Activated CD8-positive, alpha-beta memory T cell treated with anti-CD3 and anti-CD28 coated beads, Interleukin-2, amount 50 U/mL, for 24 hours (primary cell): ENCODE data around the gene KRTAP4-5.
"Not testable (repeated sequence)": the region's sequence is repeated elsewhere in the genome, so short reads cannot be mapped to it uniquely, and the experiment has no call there.

ENCODE experiments used
- DNase-seq: peaks from one replicate; pipeline ENCODE4 v3.0.0-alpha.2; 2020; ENCODE audit errors: extremely low read depth

The KRTAP4-5 gene

GRCh38 chr17:41149652-41149985, at the start of gene KRTAP4-5:
KRTAP4-5 (minus strand) TSS chr17:41149825; CDS start chr17:41149767, 58 bp downstream.
- no peak for DNase-seq

- DNase-seq: no peak
Measured at GRCh38 chr17:41196068-41196467, 46.4 kb upstream of the KRTAP4-5 start.

GRCh38 chr17:41190328-41190727, 40.7 kb upstream of the KRTAP4-5 start:
- DNase-seq: no peak

- DNase-seq: not testable (repeated sequence)
Measured at GRCh38 chr17:41189837-41190318, 40.3 kb upstream of the KRTAP4-5 start, which contains the start of gene KRTAP9-1. KRTAP9-1 (plus strand) TSS chr17:41189887; CDS start chr17:41189887, 0 bp downstream.

- no peak for DNase-seq
Measured at GRCh38 chr17:41186872-41187271, 37.2 kb upstream of the KRTAP4-5 start.

- no peak for DNase-seq
Measured at GRCh38 chr17:41185001-41185400, 35.4 kb upstream of the KRTAP4-5 start.

- DNase-seq: no peak
Measured at GRCh38 chr17:41184480-41184961, 34.9 kb upstream of the KRTAP4-5 start, which contains the start of gene KRTAP4-1. KRTAP4-1 (minus strand) TSS chr17:41184911; CDS start chr17:41184854, 57 bp downstream.

GRCh38 chr17:41178843-41179616, 29.4 kb upstream of the KRTAP4-5 start:
- no peak for DNase-seq

- no peak for DNase-seq
Measured at GRCh38 chr17:41178341-41178740, 28.7 kb upstream of the KRTAP4-5 start.

GRCh38 chr17:41177727-41178271, 28.2 kb upstream of the KRTAP4-5 start, which contains the start of gene KRTAP4-2:
KRTAP4-2 (minus strand) TSS chr17:41178221; CDS start chr17:41178164, 57 bp downstream.
- no peak for DNase-seq

GRCh38 chr17:41176744-41177387, 27.2 kb upstream of the KRTAP4-5 start:
- DNase-seq: no peak

- no peak for DNase-seq
Measured at GRCh38 chr17:41171886-41172285, 22.3 kb upstream of the KRTAP4-5 start.

GRCh38 chr17:41168121-41168520, 18.5 kb upstream of the KRTAP4-5 start, which contains the start of gene KRTAP4-3:
KRTAP4-3 (minus strand) TSS chr17:41168221; CDS start chr17:41168172, 49 bp downstream.
- no peak for DNase-seq

- DNase-seq: no peak
Measured at GRCh38 chr17:41167561-41167960, 17.9 kb upstream of the KRTAP4-5 start.

GRCh38 chr17:41163828-41164227, 14.2 kb upstream of the KRTAP4-5 start:
- no peak for DNase-seq

GRCh38 chr17:41160648-41161047, 11.0 kb upstream of the KRTAP4-5 start, which contains the start of gene KRTAP4-4:
KRTAP4-4 (minus strand) TSS chr17:41160748; CDS start chr17:41160691, 57 bp downstream.
- no peak for DNase-seq

GRCh38 chr17:41160190-41160589, 10.6 kb upstream of the KRTAP4-5 start:
- not testable (repeated sequence) for DNase-seq

GRCh38 chr17:41153856-41154255, 4.2 kb upstream of the KRTAP4-5 start:
- no peak for DNase-seq

GRCh38 chr17:41151525-41151924, 1.9 kb upstream of the KRTAP4-5 start:
- DNase-seq: no peak

GRCh38 chr17:41150026-41150425, 401 bp upstream of the KRTAP4-5 start:
- DNase-seq: no peak

- not testable (repeated sequence) for DNase-seq
Measured at GRCh38 chr17:41148971-41149651, 514 bp downstream of the KRTAP4-5 start.
